CD8-positive, alpha-beta memory T cell (primary cell): Measurements from ENCODE around the gene MGMT. TPM values are rescaled to one million over a fixed set of nuclear protein-coding genes. Genes with fewer than 3 reads are reported as not detected.

Experiments
- CTCF ChIA-PET: fragments of 350-600 bp; sonication (Branson Sonifier 250); formaldehyde crosslinking; loops from one replicate; lab custom pipeline; 2021; ENCODE audit warnings: antibody characterized with exemption; lab: Charles Lee
- POLR2A ChIA-PET: fragments of 350-600 bp; sonication (Branson Sonifier 250); formaldehyde crosslinking; loops from one replicate; lab custom pipeline; 2021; ENCODE audit warnings: antibody characterized with exemption; lab: Charles Lee
- DNase-seq, 5 donors: peaks; one replicate each; pipeline versions ENCODE4 v3.0.0 to v3.0.0-alpha.2; 2020 to 2022; ENCODE audit warnings: mixed read lengths in 1 of 5
- H3K27ac ChIP-seq: one replicate; pipeline ENCODE4 v1.7.0; 2013; ENCODE audit warnings: low read depth, mild to moderate bottlenecking, low read length, moderate library complexity
- H3K27me3 ChIP-seq: 2 replicates; pipeline ENCODE4 v1.7.0; 2013; ENCODE audit warnings: low read length, mild to moderate bottlenecking; ENCODE audit not compliant: insufficient read depth, poor library complexity, severe bottlenecking
- H3K36me3 ChIP-seq: 2 replicates; pipeline ENCODE4 v1.7.0; 2013; ENCODE audit warnings: mild to moderate bottlenecking, low read length, moderate library complexity; ENCODE audit not compliant: insufficient read depth
- H3K4me1 ChIP-seq: 2 replicates; pipeline ENCODE4 v1.7.0; 2013; ENCODE audit warnings: mild to moderate bottlenecking, low read length, moderate library complexity; ENCODE audit not compliant: insufficient read depth
- H3K4me3 ChIP-seq: 2 replicates; pipeline ENCODE4 v1.7.0; 2013; ENCODE audit warnings: mild to moderate bottlenecking, low read length
- H3K9me3 ChIP-seq: 2 replicates; pipeline ENCODE4 v1.7.0; 2013; ENCODE audit warnings: mild to moderate bottlenecking, low read length
- H3K27ac Mint-ChIP-seq, 8 donors: one replicate each; pipeline ENCODE4 v1.8.0; 2020 to 2021; ENCODE audit warnings: mixed read lengths in 8 of 8, mild to moderate bottlenecking in 6 of 8, inconsistent platforms in 3 of 8, moderate library complexity in 3 of 8
- H3K27me3 Mint-ChIP-seq, 2 donors: one replicate each; pipeline ENCODE4 v1.8.0; 2020 to 2021; ENCODE audit warnings: mixed read lengths in 2 of 2, mild to moderate bottlenecking in 1 of 2, moderate library complexity in 1 of 2
- H3K36me3 Mint-ChIP-seq, 3 donors: one replicate each; pipeline ENCODE4 v1.8.0; 2020 to 2021; ENCODE audit warnings: mixed read lengths in 3 of 3, inconsistent platforms in 1 of 3, mild to moderate bottlenecking in 1 of 3
- H3K4me1 Mint-ChIP-seq, 3 donors: one replicate each; pipeline ENCODE4 v1.8.0; 2020 to 2021; ENCODE audit warnings: mixed read lengths in 3 of 3, inconsistent platforms in 1 of 3, mild to moderate bottlenecking in 1 of 3
- H3K4me3 Mint-ChIP-seq, 7 donors: one replicate each; pipeline ENCODE4 v1.8.0; 2020 to 2021; ENCODE audit warnings: mixed read lengths in 7 of 7, mild to moderate bottlenecking in 6 of 7, moderate library complexity in 4 of 7, inconsistent platforms in 2 of 7
- H3K9me3 Mint-ChIP-seq, 5 donors: one replicate each; pipeline ENCODE4 v1.8.0; 2020 to 2022; ENCODE audit warnings: mixed read lengths in 5 of 5, mild to moderate bottlenecking in 3 of 5, moderate library complexity in 2 of 5, inconsistent platforms in 1 of 5
- polyA plus RNA-seq: library from polyadenylated mRNA; unstranded; fragments of 300-500 nt; fragmentation: Illumina TruSeq; gene quantifications from one replicate; pipeline ENCODE4 v1.2.3, GENCODE V29; 2021
- total RNA-seq, 2 experiments: library from RNA; stranded (reverse); gene quantifications; one replicate each; pipeline ENCODE4 v1.2.3, GENCODE V29; 2021

MGMT gene
- total and polyA plus RNA-seq, 3 experiments from 2014 or later: 19.7 to 31.7 (median 22.4) TPM

DNA sequence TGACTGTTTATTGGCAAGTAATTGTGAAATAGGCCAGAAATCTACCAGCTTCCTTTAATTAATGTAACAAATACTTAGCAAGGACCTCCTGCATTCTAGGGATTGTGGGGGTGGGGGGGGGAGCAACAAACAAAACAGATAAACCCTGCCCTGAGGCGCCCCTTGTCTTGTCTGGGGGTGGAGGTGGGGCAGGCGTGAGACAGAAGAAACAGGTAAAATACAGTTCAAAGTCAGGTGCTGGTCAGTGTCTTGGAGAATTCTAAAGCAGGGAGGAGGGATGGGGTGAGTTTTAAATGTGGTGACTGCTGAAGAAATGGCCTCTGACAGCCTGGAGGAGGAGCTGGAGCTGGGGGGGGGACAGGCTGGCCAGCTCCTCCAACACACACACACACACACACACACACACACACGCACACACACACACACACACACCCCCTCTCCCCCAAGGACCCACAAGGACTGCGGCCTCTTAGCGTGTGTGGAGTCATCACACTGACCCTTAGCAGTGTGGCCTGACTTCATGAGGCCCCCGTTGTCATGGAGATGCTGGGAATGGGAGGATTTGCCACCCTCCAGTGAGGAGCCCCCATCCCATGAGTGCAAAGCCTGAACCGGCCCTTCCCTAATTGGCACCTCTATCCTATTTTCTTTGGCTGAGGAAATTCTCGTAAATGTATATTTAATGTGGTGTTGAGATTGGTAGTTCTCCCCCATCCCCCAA lies 190.4 kb downstream of the MGMT start:
- CTCF ChIA-PET: interaction anchor here (1.6 kb wide), 1 partner anchor 13 kb away, joined by 4 read pairs; no protein-coding TSS in a partner anchor

DNA sequence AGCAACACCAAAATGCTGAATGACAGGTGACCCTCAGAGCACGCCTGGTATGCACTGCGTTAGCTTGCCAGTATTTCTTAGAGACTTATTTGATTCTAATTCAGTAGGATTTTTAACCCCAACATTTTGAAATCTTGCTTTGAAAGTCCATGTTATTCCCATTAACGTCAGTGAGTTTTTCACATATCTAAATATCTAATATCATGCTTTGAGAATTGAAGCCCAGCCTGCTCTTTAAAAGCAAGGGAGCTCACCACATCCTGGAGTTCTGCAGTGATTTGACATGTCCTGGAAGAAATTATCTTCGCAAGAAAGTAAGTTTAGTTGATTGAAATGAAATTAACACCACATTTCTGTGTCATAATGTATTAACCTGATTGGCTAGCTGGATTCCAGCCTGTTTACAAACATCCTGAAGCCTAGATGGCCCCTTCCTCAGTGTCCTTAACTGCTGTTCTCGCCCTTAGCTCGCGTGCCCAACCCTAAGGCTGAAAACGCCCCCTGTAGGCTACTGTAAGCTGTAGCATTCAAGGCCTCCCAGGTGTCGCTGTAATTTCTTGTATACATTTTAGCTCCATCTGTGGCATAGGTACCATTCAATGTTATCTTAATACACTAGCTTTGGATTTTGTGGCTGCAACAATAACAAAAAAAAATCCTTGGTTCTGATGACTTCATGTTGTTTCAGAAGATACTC lies 191.5 kb downstream of the MGMT start:
- Mint-ChIP-seq H3K4me1 (peaks cover 0 to 2% (median 1%) of the 10 kb centered on the region in 3 donors), H3K27me3 (no peaks in the 10 kb centered on the region), H3K36me3 (peaks cover 7 to 42% (median 15%) of the 10 kb centered on the region in 3 donors), H3K4me3 (no peak overlapping the region), H3K9me3 (peaks cover 0 to 69% (median 10%) of the 10 kb centered on the region in 5 donors), H3K27ac (no peak overlapping the region)
- H3K36me3 ChIP-seq: no peaks in the 10 kb centered on the region
- CTCF ChIA-PET: interaction anchor here (1.6 kb wide), 1 partner anchor 12 kb away, joined by 4 read pairs; no protein-coding TSS in a partner anchor
- no peak overlapping the region for H3K4me3 ChIP-seq
- no peaks in the 10 kb centered on the region for H3K4me1 ChIP-seq
- H3K27ac ChIP-seq: no peak overlapping the region
- no peaks in the 10 kb centered on the region for H3K27me3 ChIP-seq
- no peak for DNase-seq
- H3K9me3 ChIP-seq: no peaks in the 10 kb centered on the region
- POLR2A ChIA-PET: no interaction called here

More for the DNA sequence above, 190.4 kb downstream of the MGMT start:
- Mint-ChIP-seq H3K36me3 (peaks cover 10 to 45% (median 12%) of the 10 kb centered on the region in 3 donors), H3K9me3 (peaks cover 0 to 60% (median 4%) of the 10 kb centered on the region in 5 donors), H3K4me3 (no peak overlapping the region), H3K4me1 (peaks cover 0 to 3% (median 2%) of the 10 kb centered on the region in 3 donors), H3K27me3 (no peaks in the 10 kb centered on the region), H3K27ac (peak overlapping the region in 1 of 8 donors; percentile 38)
- Histone ChIP-seq H3K4me3 (no peak overlapping the region), H3K27me3 (no peaks in the 10 kb centered on the region), H3K9me3 (no peaks in the 10 kb centered on the region), H3K36me3 (no peaks in the 10 kb centered on the region), H3K4me1 (no peaks in the 10 kb centered on the region), H3K27ac (no peak overlapping the region)
- DNase-seq: no peak
- POLR2A ChIA-PET: no interaction called here

GRCh38 chr10:129659508-129660268 lies 192.6 kb downstream of the MGMT start:
- H3K27me3 Mint-ChIP-seq: no peaks in the 10 kb centered on the region
- H3K27ac Mint-ChIP-seq: no peak overlapping the region
- H3K36me3 Mint-ChIP-seq: peaks cover 6 to 51% (median 12%) of the 10 kb centered on the region in 3 donors
- H3K27me3 ChIP-seq: no peaks in the 10 kb centered on the region
- H3K4me1 ChIP-seq: no peaks in the 10 kb centered on the region
- peaks cover 0 to 69% (median 20%) of the 10 kb centered on the region in 5 donors for H3K9me3 Mint-ChIP-seq
- DNase-seq: no peak
- POLR2A ChIA-PET: no interaction called here
- CTCF ChIA-PET: no interaction called here
- H3K4me3 ChIP-seq: no peak overlapping the region
- H3K4me3 Mint-ChIP-seq: no peak overlapping the region
- H3K27ac ChIP-seq: no peak overlapping the region
- no peaks in the 10 kb centered on the region for H3K36me3 ChIP-seq
- no peaks in the 10 kb centered on the region for H3K4me1 Mint-ChIP-seq
- H3K9me3 ChIP-seq: no peaks in the 10 kb centered on the region

DNA sequence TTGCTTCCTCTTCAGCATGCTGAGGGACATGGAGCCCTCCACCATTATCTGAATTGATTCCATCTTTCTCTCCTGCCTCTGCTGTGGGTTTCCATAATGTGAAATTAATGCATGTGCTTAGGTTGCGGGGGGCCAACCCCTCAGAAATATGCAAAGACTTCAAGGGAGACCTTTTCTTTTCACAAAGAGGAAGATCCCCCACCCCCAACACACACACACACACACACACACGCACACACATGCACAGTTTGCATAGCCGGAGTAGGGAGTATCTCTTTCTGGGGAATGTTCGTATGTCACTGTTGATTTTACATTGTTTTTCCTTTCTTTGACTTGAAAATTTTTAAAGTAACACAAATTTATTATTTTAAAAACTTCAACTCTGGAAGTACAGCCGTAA lies 193.5 kb downstream of the MGMT start:
- Mint-ChIP-seq H3K4me1 (no peaks in the 10 kb centered on the region), H3K4me3 (no peak overlapping the region), H3K9me3 (peaks cover 4 to 73% (median 21%) of the 10 kb centered on the region in 5 donors), H3K27ac (no peak overlapping the region), H3K36me3 (peaks cover 6 to 58% (median 13%) of the 10 kb centered on the region in 3 donors), H3K27me3 (no peaks in the 10 kb centered on the region)
- H3K9me3 ChIP-seq: no peaks in the 10 kb centered on the region
- ChIA-PET POLR2A (no interaction called here), CTCF (no interaction called here)
- no peaks in the 10 kb centered on the region for H3K27me3 ChIP-seq
- no peaks in the 10 kb centered on the region for H3K36me3 ChIP-seq
- DNase-seq: no peak
- no peaks in the 10 kb centered on the region for H3K4me1 ChIP-seq
- H3K4me3 ChIP-seq: no peak overlapping the region
- no peak overlapping the region for H3K27ac ChIP-seq

- H3K4me1 ChIP-seq: no peaks in the 10 kb centered on the region
- Mint-ChIP-seq H3K9me3 (peaks cover 4 to 75% (median 21%) of the 10 kb centered on the region in 5 donors), H3K27me3 (no peaks in the 10 kb centered on the region), H3K4me1 (no peaks in the 10 kb centered on the region), H3K36me3 (peaks cover 6 to 68% (median 18%) of the 10 kb centered on the region in 3 donors), H3K27ac (no peak overlapping the region), H3K4me3 (no peak overlapping the region)
- H3K36me3 ChIP-seq: no peaks in the 10 kb centered on the region
- H3K4me3 ChIP-seq: no peak overlapping the region
- H3K27ac ChIP-seq: no peak overlapping the region
- ChIA-PET CTCF (no interaction called here), POLR2A (no interaction called here)
- no peak for DNase-seq
- no peaks in the 10 kb centered on the region for H3K9me3 ChIP-seq
- no peaks in the 10 kb centered on the region for H3K27me3 ChIP-seq
These were observed 195.4 kb downstream of the MGMT start for GRCh38 chr10:129662426-129662825.

- no peaks in the 10 kb centered on the region for H3K27me3 ChIP-seq
- Mint-ChIP-seq H3K36me3 (peaks cover 21 to 87% (median 32%) of the 10 kb centered on the region in 3 donors), H3K27me3 (no peaks in the 10 kb centered on the region), H3K27ac (no peak overlapping the region), H3K4me3 (no peak overlapping the region), H3K9me3 (peaks cover 12 to 69% (median 16%) of the 10 kb centered on the region in 5 donors), H3K4me1 (peaks cover 0 to 2% (median 0%) of the 10 kb centered on the region in 3 donors)
- ChIA-PET CTCF (interaction anchor here (1.7 kb wide), 1 partner anchor 12 kb away, joined by 4 read pairs; no protein-coding TSS in a partner anchor), POLR2A (no interaction called here)
- no peaks in the 10 kb centered on the region for H3K9me3 ChIP-seq
- no peaks in the 10 kb centered on the region for H3K36me3 ChIP-seq
- H3K27ac ChIP-seq: no peak overlapping the region
- no peak for DNase-seq
- H3K4me1 ChIP-seq: no peaks in the 10 kb centered on the region
- no peak overlapping the region for H3K4me3 ChIP-seq
These were observed 203.1 kb downstream of the MGMT start for GRCh38 chr10:129670124-129670523.

DNA sequence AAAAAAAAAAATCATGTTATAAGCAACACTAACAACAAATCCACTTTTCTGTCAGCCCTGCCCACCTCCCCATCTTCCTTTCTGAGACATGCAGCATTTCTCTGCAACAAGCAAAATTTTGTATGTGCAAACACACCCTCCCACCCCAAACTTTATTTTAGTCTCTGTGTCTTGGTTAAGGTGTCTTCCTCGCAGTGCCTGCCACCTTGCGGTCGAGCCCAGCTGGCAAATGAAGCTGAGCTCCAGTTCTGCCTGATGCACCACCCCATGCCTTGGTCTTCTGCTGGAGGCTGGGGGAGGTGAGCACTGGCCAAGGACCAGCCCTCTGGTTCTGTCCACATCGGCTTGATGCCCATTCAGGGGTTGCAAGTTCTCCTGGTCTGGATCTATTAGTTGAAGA lies 206.3 kb downstream of the MGMT start:
- Histone ChIP-seq H3K4me3 (no peak overlapping the region), H3K9me3 (no peaks in the 10 kb centered on the region), H3K27me3 (no peaks in the 10 kb centered on the region), H3K27ac (no peak overlapping the region), H3K4me1 (no peaks in the 10 kb centered on the region), H3K36me3 (no peaks in the 10 kb centered on the region)
- Mint-ChIP-seq H3K27me3 (peaks cover 0 to 2% of the 10 kb centered on the region in 2 donors), H3K4me3 (no peak overlapping the region), H3K9me3 (peaks cover 8 to 62% (median 10%) of the 10 kb centered on the region in 5 donors), H3K4me1 (peaks cover 0 to 3% (median 0%) of the 10 kb centered on the region in 3 donors), H3K36me3 (peaks cover 21 to 73% (median 22%) of the 10 kb centered on the region in 3 donors), H3K27ac (peak overlapping the region in 1 of 8 donors; percentile 47)
- DNase-seq: no peak
- ChIA-PET POLR2A (no interaction called here), CTCF (no interaction called here)
